HCT116 (cell line): ENCODE results near the gene DPYD. TPM values are rescaled to one million over a fixed set of nuclear protein-coding genes. Genes with fewer than 3 reads are reported as not detected.

Experiments used
- ATAC-seq: fragments of 200-7000 bp; cut with Tn5 transposase; 2 replicates; pipeline ENCODE4 v1.9.1; 2020; ENCODE audit warnings: mild to moderate bottlenecking, moderate library complexity
- BruUV-seq: library from RNA; stranded (reverse); fragments of 400-500 nt; replicated peaks from 2 replicates; lab custom pipeline; 2021; lab: Mats Ljungman, UMichigan
- CTCF ChIA-PET: fragments of 300-600 bp; sonication (Branson Sonifier 250); formaldehyde crosslinking; loops from one replicate; lab custom pipeline; 2021; ENCODE audit warnings: antibody characterized with exemption; lab: Charles Lee
- POLR2A ChIA-PET: fragments of 300-600, 350-600 bp; sonication (Branson Sonifier 250); formaldehyde crosslinking; loops from one replicate; lab custom pipeline; 2021; ENCODE audit warnings: antibody characterized with exemption; lab: Charles Lee
- RAD21 ChIA-PET, 2 experiments: fragments of 300-600 bp; sonication (Branson Sonifier 250); formaldehyde crosslinking; loops; one replicate each; lab custom pipeline; 2023; ENCODE audit warnings: low total read pairs in 2 of 2; ENCODE audit not compliant: uncharacterized antibody in 2 of 2, unreplicated experiment in 2 of 2, low non-redundant PET in 1 of 2; lab: Charles Lee
- DNase-seq: peaks from one replicate; pipeline ENCODE4 v3.0.0-alpha.2; 2010; ENCODE audit warnings: low read depth, low spot score
- H2AFZ ChIP-seq: fragments of 200-600 bp; shearing (Covaris generic), sonication (generic); 2 replicates; pipeline ENCODE4 v1.6.1; 2017; ENCODE audit warnings: low read depth, mixed run types, mixed read lengths, antibody characterized with exemption, low read length; ENCODE audit not compliant: poor library complexity, severe bottlenecking
- H3K27ac ChIP-seq: 2 replicates; pipeline ENCODE4 v1.5.1; 2012; ENCODE audit warnings: low read depth, low read length
- H3K27me3 ChIP-seq: fragments of 200-600 bp; sonication (generic); 2 replicates; pipeline ENCODE4 v1.6.1; 2016; ENCODE audit warnings: mixed run types, low read length, mixed read lengths; ENCODE audit not compliant: insufficient read depth
- H3K36me3 ChIP-seq, 2 experiments: fragments of 200-500 bp in 1 of 2; fragments of 200-600 bp in 1 of 2; sonication (Bioruptor generic) in 1 of 2; sonication (generic) in 1 of 2; 2 replicates each; pipeline versions ENCODE4 v1.5.1 to v1.6.1; 2014 to 2016; ENCODE audit warnings: low read length in 2 of 2, inconsistent platforms in 1 of 2, mixed read lengths in 1 of 2, mixed run types in 1 of 2; ENCODE audit not compliant: insufficient read depth in 2 of 2, control insufficient read depth in 1 of 2
- H3K4me1 ChIP-seq, 2 experiments: fragments of 200-600 bp in 1 of 2; sonication (generic) in 1 of 2; 2 replicates each; pipeline versions ENCODE4 v1.5.1 to v1.6.1; 2012 to 2017; ENCODE audit warnings: low read length in 2 of 2, inconsistent platforms in 1 of 2, mild to moderate bottlenecking in 1 of 2, mixed read lengths in 1 of 2, mixed run types in 1 of 2, moderate library complexity in 1 of 2; ENCODE audit not compliant: insufficient read depth in 2 of 2, control insufficient read depth in 1 of 2
- H3K4me2 ChIP-seq: fragments of 200-600 bp; sonication (generic); 2 replicates; pipeline ENCODE4 v1.6.1; 2017; ENCODE audit warnings: mixed run types, low read length, mixed read lengths
- H3K4me3 ChIP-seq, 2 experiments: fragments of 200-600 bp in 1 of 2; sonication (generic) in 1 of 2; replicated peaks in 1 of 2; 2 replicates each; pipeline ENCODE4 v1.5.1; 2011 to 2016; ENCODE audit warnings: low read length in 2 of 2, control low read depth in 1 of 2, low read depth in 1 of 2, mild to moderate bottlenecking in 1 of 2, mixed read lengths in 1 of 2, mixed run types in 1 of 2
- H3K79me2 ChIP-seq: fragments of 200-600 bp; sonication (generic); 2 replicates; pipeline ENCODE4 v1.6.1; 2017; ENCODE audit warnings: mild to moderate bottlenecking, mixed run types, low read length, moderate library complexity, mixed read lengths; ENCODE audit not compliant: insufficient read depth
- H3K9ac ChIP-seq: fragments of 200-600 bp; sonication (generic); 2 replicates; pipeline ENCODE4 v1.6.1; 2016; ENCODE audit warnings: low read length, mixed read lengths
- H3K9me2 ChIP-seq: fragments of 200-600 bp; sonication (generic), shearing (Covaris generic); 2 replicates; pipeline ENCODE4 v1.6.1; 2017; ENCODE audit warnings: mixed run types, mild to moderate bottlenecking, moderate library complexity; ENCODE audit not compliant: insufficient read depth
- H3K9me3 ChIP-seq, 2 experiments: fragments of 200-500 bp in 1 of 2; fragments of 200-600 bp in 1 of 2; sonication (Bioruptor generic) in 1 of 2; sonication (generic) in 1 of 2; 2 replicates each; pipeline ENCODE4 v1.6.1; 2014 to 2017; ENCODE audit warnings: low read length in 2 of 2, mixed read lengths in 2 of 2, inconsistent platforms in 1 of 2, low read depth in 1 of 2, mild to moderate bottlenecking in 1 of 2, mixed run types in 1 of 2, moderate library complexity in 1 of 2; ENCODE audit not compliant: control insufficient read depth in 1 of 2, insufficient read depth in 1 of 2
- H4K20me1 ChIP-seq: fragments of 200-600 bp; sonication (generic), shearing (Covaris generic); 2 replicates; pipeline ENCODE4 v1.6.1; 2017; ENCODE audit warnings: mixed run types, mild to moderate bottlenecking, moderate library complexity; ENCODE audit not compliant: insufficient read depth
- CBX3 ChIP-seq: IDR thresholded peaks from 2 replicates; pipeline ENCODE4 v1.6.1; 2012; ENCODE audit warnings: low read depth
- ELF1 ChIP-seq: IDR thresholded peaks from 2 replicates; pipeline ENCODE4 v1.6.1; 2012; ENCODE audit warnings: low read depth, borderline replicate concordance
- FOSL1 ChIP-seq: IDR thresholded peaks from 2 replicates; pipeline ENCODE4 v1.6.1; 2012; ENCODE audit warnings: low read depth
- POLR2A ChIP-seq: IDR thresholded peaks from 2 replicates; pipeline ENCODE4 v1.7.0; 2011; ENCODE audit warnings: borderline replicate concordance; ENCODE audit not compliant: insufficient read depth, insufficient read length; ENCODE audit errors: extremely low read depth
- POLR2AphosphoS5 ChIP-seq: IDR thresholded peaks from 2 replicates; pipeline ENCODE4 v1.6.1; 2011; ENCODE audit warnings: mild to moderate bottlenecking, low read depth, low read length, moderate library complexity
- SIN3A ChIP-seq: IDR thresholded peaks from 2 replicates; pipeline ENCODE4 v1.6.1; 2012; ENCODE audit warnings: low read depth
- SRF ChIP-seq: IDR thresholded peaks from 2 replicates; pipeline ENCODE4 v1.6.1; 2012; ENCODE audit warnings: low read depth
- YY1 ChIP-seq: IDR thresholded peaks from 2 replicates; pipeline ENCODE4 v1.6.1; 2011; ENCODE audit warnings: low read length, low read depth, moderate library complexity, mild to moderate bottlenecking; ENCODE audit not compliant: insufficient replicate concordance; ENCODE audit errors: extremely low read depth
- ZBTB33 ChIP-seq: IDR thresholded peaks from 2 replicates; pipeline ENCODE4 v1.6.1; 2011; ENCODE audit warnings: mild to moderate bottlenecking, low read length, moderate library complexity; ENCODE audit not compliant: insufficient replicate concordance; ENCODE audit errors: extremely low read depth
- ZFX ChIP-seq: fragments of 450-650 bp; IDR thresholded peaks from 2 replicates; pipeline ENCODE4 v1.6.1; 2017
- ZNF274 ChIP-seq: fragments of 200-500 bp; sonication (Bioruptor generic); IDR thresholded peaks from 2 replicates; pipeline ENCODE4 v1.6.1; 2014; ENCODE audit warnings: mild to moderate bottlenecking, low read depth, low read length, inconsistent platforms
- intact Hi-C: fragments of 100-400 bp; cut with micrococcal nuclease; formaldehyde crosslinking; loops from 2 replicates; pipeline ENCODE4 v1.10.0; 2022
- total RNA-seq: library from RNA; stranded (reverse); gene quantifications from one replicate; pipeline ENCODE4 v1.2.1, GENCODE V29; 2021; ENCODE audit not compliant: unreplicated experiment
- TF ChIP-seq, protein P1 (sequence below): IDR thresholded peaks from 2 replicates; pipeline ENCODE4 v1.6.1; 2012
- TF ChIP-seq, protein P2 (sequence below): IDR thresholded peaks from 2 replicates; pipeline ENCODE4 v1.6.1; 2012

The DPYD gene
- total RNA-seq, 1 experiment from 2014 or later, result 1.7 TPM

DNA sequence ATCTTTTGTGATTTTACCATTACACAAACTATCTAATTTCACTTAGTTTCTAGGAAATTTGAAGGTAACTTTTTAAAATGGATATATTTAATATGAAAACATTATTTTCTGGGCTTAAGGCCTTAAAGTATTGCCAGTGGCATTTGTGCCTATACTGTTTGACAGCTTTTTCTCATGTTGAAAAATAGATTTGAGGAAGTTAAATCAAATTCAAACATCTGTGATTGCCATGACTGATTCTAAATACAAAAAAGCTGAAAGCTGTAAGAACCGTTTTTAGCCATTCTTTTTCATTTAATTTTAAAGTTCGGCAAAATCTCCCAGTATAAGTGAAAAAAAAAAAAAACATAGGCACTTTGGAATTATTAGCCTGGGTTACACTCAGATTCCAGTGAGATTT is 301.1 kb downstream of the DPYD start:
- Histone ChIP-seq H2AFZ (no peak overlapping the region), H3K9me2 (no peaks in the 10 kb centered on the region), H3K4me3 (no peak overlapping the region), H3K27ac (no peak overlapping the region), H3K4me2 (no peak overlapping the region), H4K20me1 (no peaks in the 10 kb centered on the region), H3K36me3 (no peaks in the 10 kb centered on the region), H3K9me3 (no peaks in the 10 kb centered on the region)
- no peak for DNase-seq
- no TSS peak for BruUV-seq
- CTCF ChIA-PET, result interaction anchor here (0.7 kb wide), 1 partner anchor 16 kb away, joined by 3 read pairs; no protein-coding TSS in a partner anchor
- intact Hi-C loops, result no loop called here
- TF ChIP-seq YY1 (no peak), ZNF274 (no peak), ELF1 (no peak), SIN3A (no peak), CBX3 (no peak), SRF (no peak), POLR2A (no peak), ZBTB33 (no peak), ZFX (no peak), FOSL1 (no peak), POLR2AphosphoS5 (no peak)
- TF ChIP-seq, protein P1, sequence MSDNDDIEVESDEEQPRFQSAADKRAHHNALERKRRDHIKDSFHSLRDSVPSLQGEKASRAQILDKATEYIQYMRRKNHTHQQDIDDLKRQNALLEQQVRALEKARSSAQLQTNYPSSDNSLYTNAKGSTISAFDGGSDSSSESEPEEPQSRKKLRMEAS, result no peak
- TF ChIP-seq, protein P2, sequence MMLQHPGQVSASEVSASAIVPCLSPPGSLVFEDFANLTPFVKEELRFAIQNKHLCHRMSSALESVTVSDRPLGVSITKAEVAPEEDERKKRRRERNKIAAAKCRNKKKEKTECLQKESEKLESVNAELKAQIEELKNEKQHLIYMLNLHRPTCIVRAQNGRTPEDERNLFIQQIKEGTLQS, result no peak
- TF ChIP-seq, all 23 proteins: peak for 0
- ATAC-seq, result no peak
- no peaks in the 10 kb centered on the region for H3K4me1 ChIP-seq
- no peaks in the 10 kb centered on the region for H3K27me3 ChIP-seq
- no peak overlapping the region for H3K9ac ChIP-seq
- ChIA-PET POLR2A (no interaction called here), RAD21 (no interaction called here)
- H3K79me2 ChIP-seq, result no peaks in the 10 kb centered on the region
